Measurements from ENCODE around the gene GABRP.
"Not testable (repeated sequence)": the region's sequence is repeated elsewhere in the genome, so short reads cannot be mapped to it uniquely, and the experiment has no call there.

The GABRP gene

GRCh38 chr5:170761708-170762066 is 21.8 kb upstream of the GABRP start:
- no peak overlapping the region for H3K27ac ChIP-seq
- TF ChIP-seq CTCF (IDR thresholded peaks at IDR 0.05), result no peak
- H3K4me3 ChIP-seq, result no peak overlapping the region
- DNase-seq (ENCODE audit: low spot score), result no peak

GRCh38 chr5:170762298-170762697 is 21.2 kb upstream of the GABRP start:
- H3K27ac ChIP-seq; H3K4me3 ChIP-seq; DNase-seq (ENCODE audit: low spot score): not testable (repeated sequence)

- not testable (repeated sequence) for DNase-seq (ENCODE audit: low spot score); H3K4me3 ChIP-seq; H3K27ac ChIP-seq
Observed at GRCh38 chr5:170765868-170766267, 17.7 kb upstream of the GABRP start.

- DNase-seq (ENCODE audit: low spot score), result no peak
- TF ChIP-seq CTCF (IDR thresholded peaks at IDR 0.05), result no peak
- H3K27ac ChIP-seq, result no peak overlapping the region
- no peak overlapping the region for H3K4me3 ChIP-seq
Observed at GRCh38 chr5:170769246-170769645, 14.3 kb upstream of the GABRP start.

GRCh38 chr5:170769898-170770416 is 13.6 kb upstream of the GABRP start:
- Histone ChIP-seq H3K27ac (no peak overlapping the region), H3K4me3 (no peak overlapping the region)
- no peak for TF ChIP-seq CTCF (IDR thresholded peaks at IDR 0.05)
- DNase-seq (ENCODE audit: low spot score), result no peak

GRCh38 chr5:170771496-170771895 is 12.0 kb upstream of the GABRP start:
- Histone ChIP-seq H3K4me3 (no peak overlapping the region), H3K27ac (no peak overlapping the region)
- TF ChIP-seq CTCF (IDR thresholded peaks at IDR 0.05), result no peak
- no peak for DNase-seq (ENCODE audit: low spot score)

GRCh38 chr5:170773024-170773985 is 10.2 kb upstream of the GABRP start:
- no peak overlapping the region for H3K4me3 ChIP-seq
- no peak overlapping the region for H3K27ac ChIP-seq
- TF ChIP-seq CTCF (IDR thresholded peaks at IDR 0.05), result no peak
- DNase-seq (ENCODE audit: low spot score), result no peak

- H3K27ac ChIP-seq, result no peak overlapping the region
- TF ChIP-seq CTCF (IDR thresholded peaks at IDR 0.05), result no peak
- H3K4me3 ChIP-seq, result no peak overlapping the region
- DNase-seq (ENCODE audit: low spot score), result no peak
Observed at GRCh38 chr5:170774831-170775230, 8.7 kb upstream of the GABRP start.

Measured in coronary artery (tissue), 2 donors.